HUES6 (cell line): ENCODE results near the gene TTC9.
"Not testable (repeated sequence)": the region's sequence is repeated elsewhere in the genome, so short reads cannot be mapped to it uniquely, and the experiment has no call there.

Experiments used
- H3K27ac ChIP-seq: 2 replicates; pipeline ENCODE4 v1.7.0; 2013; ENCODE audit warnings: low read depth, mild to moderate bottlenecking, low read length, inconsistent platforms
- H3K27me3 ChIP-seq: 2 replicates; pipeline ENCODE4 v1.6.1; 2013; ENCODE audit warnings: low read length; ENCODE audit not compliant: control insufficient read depth, insufficient read depth
- H3K36me3 ChIP-seq: 2 replicates; pipeline ENCODE4 v1.6.1; 2013; ENCODE audit warnings: low read length; ENCODE audit not compliant: control insufficient read depth, insufficient read depth
- H3K4me1 ChIP-seq: 2 replicates; pipeline ENCODE4 v1.6.1; 2013; ENCODE audit warnings: low read length; ENCODE audit not compliant: control insufficient read depth, insufficient read depth
- H3K4me3 ChIP-seq: 2 replicates; pipeline ENCODE4 v1.5.1; 2013; ENCODE audit warnings: low read depth, low read length
- H3K9ac ChIP-seq: one replicate; pipeline ENCODE4 v1.6.1; 2013; ENCODE audit warnings: mild to moderate bottlenecking, low read length
- H3K9me3 ChIP-seq: 2 replicates; pipeline ENCODE4 v1.6.1; 2013; ENCODE audit warnings: low read depth, low read length; ENCODE audit not compliant: control insufficient read depth, insufficient read depth

The TTC9 gene

GRCh38 chr14:70683983-70684382, 42.3 kb downstream of the TTC9 start:
- no peak overlapping the region for H3K9ac ChIP-seq
- H3K27ac ChIP-seq = no peak overlapping the region
- H3K4me1 ChIP-seq = peaks cover 11% of the 10 kb centered on the region
- no peaks in the 10 kb centered on the region for H3K36me3 ChIP-seq
- no peaks in the 10 kb centered on the region for H3K9me3 ChIP-seq
- H3K4me3 ChIP-seq = no peak overlapping the region
- H3K27me3 ChIP-seq = no peaks in the 10 kb centered on the region

GRCh38 chr14:70685474-70686197, 43.9 kb downstream of the TTC9 start:
- Histone ChIP-seq H3K27ac (no peak overlapping the region), H3K9me3 (no peaks in the 10 kb centered on the region), H3K4me3 (no peak overlapping the region), H3K36me3 (no peaks in the 10 kb centered on the region), H3K4me1 (peaks cover 14% of the 10 kb centered on the region), H3K9ac (no peak overlapping the region), H3K27me3 (no peaks in the 10 kb centered on the region)

GRCh38 chr14:70692210-70692609, 50.5 kb downstream of the TTC9 start:
- no peak overlapping the region for H3K9ac ChIP-seq
- no peaks in the 10 kb centered on the region for H3K36me3 ChIP-seq
- no peaks in the 10 kb centered on the region for H3K27me3 ChIP-seq
- 0 out of 2 replicates have a peak, but pooled peaks cover 2% of the 10 kb centered on the region for H3K4me1 ChIP-seq
- no peak overlapping the region for H3K27ac ChIP-seq
- H3K9me3 ChIP-seq = no peaks in the 10 kb centered on the region
- H3K4me3 ChIP-seq = no peak overlapping the region

GRCh38 chr14:70696026-70696425, 54.3 kb downstream of the TTC9 start:
- Histone ChIP-seq H3K36me3 (no peaks in the 10 kb centered on the region), H3K4me3 (no peak overlapping the region), H3K4me1 (0 out of 2 replicates have a peak, but pooled peaks cover 8% of the 10 kb centered on the region), H3K9ac (no peak overlapping the region), H3K27me3 (no peaks in the 10 kb centered on the region), H3K9me3 (no peaks in the 10 kb centered on the region), H3K27ac (no peak overlapping the region)

GRCh38 chr14:70697701-70698100, 56.0 kb downstream of the TTC9 start:
- Histone ChIP-seq H3K36me3 (no peaks in the 10 kb centered on the region), H3K9ac (no peak overlapping the region), H3K4me3 (no peak overlapping the region), H3K27ac (no peak overlapping the region), H3K9me3 (no peaks in the 10 kb centered on the region), H3K27me3 (no peaks in the 10 kb centered on the region), H3K4me1 (0 out of 2 replicates have a peak, but pooled peaks cover 8% of the 10 kb centered on the region)

GRCh38 chr14:70698288-70698687, 56.6 kb downstream of the TTC9 start:
- H3K4me1 ChIP-seq = 0 out of 2 replicates have a peak, but pooled peaks cover 8% of the 10 kb centered on the region
- no peak overlapping the region for H3K9ac ChIP-seq
- no peaks in the 10 kb centered on the region for H3K27me3 ChIP-seq
- H3K9me3 ChIP-seq = no peaks in the 10 kb centered on the region
- H3K27ac ChIP-seq = no peak overlapping the region
- no peak overlapping the region for H3K4me3 ChIP-seq
- H3K36me3 ChIP-seq = no peaks in the 10 kb centered on the region

GRCh38 chr14:70699646-70700045, 57.9 kb downstream of the TTC9 start:
- H3K9ac ChIP-seq = no peak overlapping the region
- H3K27ac ChIP-seq = no peak overlapping the region
- no peak overlapping the region for H3K4me3 ChIP-seq
- H3K9me3 ChIP-seq = no peaks in the 10 kb centered on the region
- H3K36me3 ChIP-seq = no peaks in the 10 kb centered on the region
- H3K27me3 ChIP-seq = no peaks in the 10 kb centered on the region
- H3K4me1 ChIP-seq = 0 out of 2 replicates have a peak, but pooled peaks cover 8% of the 10 kb centered on the region

GRCh38 chr14:70700955-70701585, 59.4 kb downstream of the TTC9 start:
- H3K27ac ChIP-seq = no peak overlapping the region

GRCh38 chr14:70701610-70702009, 59.9 kb downstream of the TTC9 start:
- no peak overlapping the region for H3K4me3 ChIP-seq

More at GRCh38 chr14:70700955-70701585, 59.4 kb downstream of the TTC9 start:
- H3K4me3 ChIP-seq = no peak overlapping the region
- H3K27me3 ChIP-seq = no peaks in the 10 kb centered on the region
- no peak overlapping the region for H3K9ac ChIP-seq
- no peaks in the 10 kb centered on the region for H3K9me3 ChIP-seq
- peaks cover 12% of the 10 kb centered on the region for H3K4me1 ChIP-seq
- no peaks in the 10 kb centered on the region for H3K36me3 ChIP-seq

GRCh38 chr14:70702161-70702560, 60.4 kb downstream of the TTC9 start:
- Histone ChIP-seq H3K36me3 (no peaks in the 10 kb centered on the region), H3K4me1 (peaks cover 22% of the 10 kb centered on the region), H3K9ac (no peak overlapping the region), H3K27me3 (no peaks in the 10 kb centered on the region), H3K9me3 (no peaks in the 10 kb centered on the region), H3K27ac (no peak overlapping the region), H3K4me3 (no peak overlapping the region)

More at GRCh38 chr14:70701610-70702009, 59.9 kb downstream of the TTC9 start:
- Histone ChIP-seq H3K27ac (no peak overlapping the region), H3K4me1 (peaks cover 16% of the 10 kb centered on the region), H3K9ac (no peak overlapping the region), H3K36me3 (no peaks in the 10 kb centered on the region), H3K27me3 (no peaks in the 10 kb centered on the region), H3K9me3 (no peaks in the 10 kb centered on the region)

- peaks cover 31% of the 10 kb centered on the region for H3K4me1 ChIP-seq
- H3K36me3 ChIP-seq, H3K27ac ChIP-seq, H3K27me3 ChIP-seq, H3K9ac ChIP-seq, H3K4me3 ChIP-seq, H3K9me3 ChIP-seq: not testable (repeated sequence)
These were observed 62.0 kb downstream of the TTC9 start for GRCh38 chr14:70703621-70704168.
